ENCODE data around the gene HEMGN.

The HEMGN gene

GRCh38 chr9:97904725-97905124 lies 33.2 kb downstream of the HEMGN start:
- no peak overlapping the region for H3K27ac ChIP-seq (ENCODE audit: low read depth, low read length)
- no peak overlapping the region for H3K4me3 ChIP-seq (ENCODE audit: insufficient read depth, low read length, poor library complexity, severe bottlenecking)
- no peaks in the 10 kb centered on the region for H3K9me3 ChIP-seq (ENCODE audit: insufficient read depth, low read length)
- no peaks in the 10 kb centered on the region for H3K27me3 ChIP-seq (ENCODE audit: low read length)
- H3K36me3 ChIP-seq (ENCODE audit: low read length), result peaks cover 4% of the 10 kb centered on the region; the same call in 1 of the 2 replicates
- H3K9ac ChIP-seq (ENCODE audit: low read length), result no peak overlapping the region
- no peaks in the 10 kb centered on the region for H3F3A ChIP-seq (ENCODE audit: insufficient read depth)
- H3K4me2 ChIP-seq (ENCODE audit: low read depth, low read length, poor library complexity, severe bottlenecking), result no peak overlapping the region
- H4K20me1 ChIP-seq (ENCODE audit: low read depth, low read length), result no peaks in the 10 kb centered on the region
- H3K79me2 ChIP-seq (ENCODE audit: insufficient read depth, low read length), result peaks cover 28% of the 10 kb centered on the region
- H3K9me2 ChIP-seq (replicated peaks; ENCODE audit: insufficient read depth, low read length), result no peaks in the 10 kb centered on the region
- TF ChIP-seq EZH2phosphoT487 (conservative IDR thresholded peaks at IDR 0.05; ENCODE audit: low read length), result no peak
- no peak overlapping the region for H2AFZ ChIP-seq (ENCODE audit: low read depth, low read length, severe bottlenecking)

GRCh38 chr9:97903177-97903576 lies 34.8 kb downstream of the HEMGN start:
- no peaks in the 10 kb centered on the region for H4K20me1 ChIP-seq (ENCODE audit: low read depth, low read length)
- H3F3A ChIP-seq (ENCODE audit: insufficient read depth), result no peaks in the 10 kb centered on the region
- no peaks in the 10 kb centered on the region for H3K9me2 ChIP-seq (replicated peaks; ENCODE audit: insufficient read depth, low read length)
- H3K4me2 ChIP-seq (ENCODE audit: low read depth, low read length, poor library complexity, severe bottlenecking), result no peak overlapping the region
- peaks cover 28% of the 10 kb centered on the region for H3K79me2 ChIP-seq (ENCODE audit: insufficient read depth, low read length)
- TF ChIP-seq CTCF (IDR thresholded peaks at IDR 0.05; ENCODE audit: insufficient read depth, low read length, poor library complexity, severe bottlenecking), result no peak
- no peak for TF ChIP-seq EZH2phosphoT487 (conservative IDR thresholded peaks at IDR 0.05; ENCODE audit: low read length)
- no peak overlapping the region for H3K9ac ChIP-seq (ENCODE audit: low read length)
- no peak overlapping the region for H3K27ac ChIP-seq (ENCODE audit: low read depth, low read length)
- H3K9me3 ChIP-seq (ENCODE audit: insufficient read depth, low read length), result no peaks in the 10 kb centered on the region
- no peaks in the 10 kb centered on the region for H3K36me3 ChIP-seq (ENCODE audit: low read length)
- no peaks in the 10 kb centered on the region for H3K27me3 ChIP-seq (ENCODE audit: low read length)
- H3K4me3 ChIP-seq (ENCODE audit: insufficient read depth, low read length, poor library complexity, severe bottlenecking), result no peak overlapping the region
- no peak overlapping the region for H2AFZ ChIP-seq (ENCODE audit: low read depth, low read length, severe bottlenecking)

DNA sequence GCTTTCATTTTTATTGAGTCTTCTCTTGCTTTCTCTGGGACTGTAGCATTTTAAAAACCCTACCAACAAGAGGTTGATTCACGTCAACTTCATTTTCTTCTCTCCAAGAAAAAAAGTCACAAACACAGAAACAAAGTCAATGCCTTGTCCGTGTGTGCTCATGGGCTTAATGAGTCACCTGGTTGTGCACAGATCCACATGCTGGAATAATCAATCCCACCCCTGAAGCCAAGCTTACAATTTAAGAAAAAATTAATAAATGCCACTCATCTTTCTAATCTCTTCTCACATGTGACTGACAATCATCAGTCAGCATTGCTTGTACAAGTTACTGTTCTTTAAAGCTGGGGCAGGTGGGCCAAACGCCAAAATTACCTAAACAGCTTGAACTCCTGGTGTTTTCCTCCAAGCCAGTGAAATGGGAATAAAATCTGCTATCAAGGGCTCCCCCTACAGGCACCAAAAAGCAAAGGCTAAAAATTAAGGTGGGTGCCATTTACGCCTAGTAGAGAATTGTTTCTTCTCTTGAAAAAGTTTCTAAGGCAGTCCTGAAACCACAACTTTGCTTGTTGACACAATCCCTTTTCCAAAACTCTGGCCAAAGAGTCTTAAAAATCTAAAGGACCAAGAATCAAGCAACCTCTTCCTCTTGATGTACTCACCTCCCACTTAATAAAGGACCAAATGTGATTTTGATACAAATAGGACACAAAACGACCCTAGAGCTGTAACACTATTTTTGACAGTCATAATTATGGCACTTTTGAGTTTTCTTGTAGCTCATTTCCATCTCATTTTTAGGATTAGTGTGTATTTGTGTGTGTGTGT lies 37.0 kb downstream of the HEMGN start:
- Histone ChIP-seq H3F3A (ENCODE audit: insufficient read depth) (no peaks in the 10 kb centered on the region), H2AFZ (ENCODE audit: low read depth, low read length, severe bottlenecking) (no peak overlapping the region), H4K20me1 (ENCODE audit: low read depth, low read length) (no peaks in the 10 kb centered on the region), H3K36me3 (ENCODE audit: low read length) (no peaks in the 10 kb centered on the region), H3K4me2 (ENCODE audit: low read depth, low read length, poor library complexity, severe bottlenecking) (no peak overlapping the region), H3K4me3 (ENCODE audit: insufficient read depth, low read length, poor library complexity, severe bottlenecking) (no peak overlapping the region), H3K79me2 (ENCODE audit: insufficient read depth, low read length) (peaks cover 8% of the 10 kb centered on the region; the same call in 1 of the 2 replicates), H3K9me2 (replicated peaks; ENCODE audit: insufficient read depth, low read length) (no peaks in the 10 kb centered on the region), H3K27ac (ENCODE audit: low read depth, low read length) (no peak overlapping the region), H3K9ac (ENCODE audit: low read length) (no peak overlapping the region), H3K9me3 (ENCODE audit: insufficient read depth, low read length) (no peaks in the 10 kb centered on the region), H3K27me3 (ENCODE audit: low read length) (no peaks in the 10 kb centered on the region)
- TF ChIP-seq EZH2phosphoT487 (conservative IDR thresholded peaks at IDR 0.05; ENCODE audit: low read length), result no peak
- peak; percentile 73 for TF ChIP-seq CTCF (IDR thresholded peaks at IDR 0.05; ENCODE audit: insufficient read depth, low read length, poor library complexity, severe bottlenecking)

DNA sequence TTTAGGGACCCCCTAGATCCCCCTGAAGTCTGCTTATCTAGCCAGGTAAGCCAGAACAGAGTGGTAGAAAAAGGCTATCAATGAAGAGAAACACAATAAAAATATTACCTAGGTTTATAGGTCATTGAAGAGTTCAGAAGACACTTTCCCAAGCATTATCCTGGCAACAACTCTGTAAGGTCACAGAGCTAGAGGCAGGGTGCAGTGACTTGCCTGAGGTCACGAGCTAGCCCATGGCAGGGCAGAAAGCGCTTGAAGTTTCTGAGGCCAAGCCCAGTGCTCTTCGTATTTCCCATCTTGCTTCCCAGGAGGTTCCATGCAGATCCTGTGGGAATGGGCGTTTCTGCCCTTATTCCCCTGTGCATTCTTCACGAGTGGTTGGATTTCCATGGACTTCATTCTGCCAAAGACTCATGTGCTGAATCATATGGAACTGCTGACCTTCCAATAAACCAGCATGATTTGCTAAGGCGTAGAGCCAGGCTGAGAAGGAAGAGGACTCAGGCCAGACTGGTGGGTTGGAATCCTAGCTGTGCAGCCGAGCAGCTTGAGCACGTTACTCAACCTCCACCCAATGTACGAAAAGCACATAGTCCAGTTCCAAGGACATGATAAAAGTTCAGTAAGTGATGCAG lies 37.8 kb downstream of the HEMGN start:
- H3K9me2 ChIP-seq (replicated peaks; ENCODE audit: insufficient read depth, low read length), result no peaks in the 10 kb centered on the region
- peaks cover under 1% of the 10 kb centered on the region; the same call in 1 of the 2 replicates for H3K79me2 ChIP-seq (ENCODE audit: insufficient read depth, low read length)
- H3K4me3 ChIP-seq (ENCODE audit: insufficient read depth, low read length, poor library complexity, severe bottlenecking), result no peak overlapping the region
- H3K27me3 ChIP-seq (ENCODE audit: low read length), result no peaks in the 10 kb centered on the region
- no peak overlapping the region for H2AFZ ChIP-seq (ENCODE audit: low read depth, low read length, severe bottlenecking)
- no peak overlapping the region for H3K27ac ChIP-seq (ENCODE audit: low read depth, low read length)
- H3K9me3 ChIP-seq (ENCODE audit: insufficient read depth, low read length), result no peaks in the 10 kb centered on the region
- TF ChIP-seq EZH2phosphoT487 (conservative IDR thresholded peaks at IDR 0.05; ENCODE audit: low read length) (no peak), CTCF (IDR thresholded peaks at IDR 0.05; ENCODE audit: insufficient read depth, low read length, poor library complexity, severe bottlenecking) (no peak)
- H3K4me2 ChIP-seq (ENCODE audit: low read depth, low read length, poor library complexity, severe bottlenecking), result no peak overlapping the region
- no peaks in the 10 kb centered on the region for H3F3A ChIP-seq (ENCODE audit: insufficient read depth)
- no peak overlapping the region for H3K9ac ChIP-seq (ENCODE audit: low read length)
- no peaks in the 10 kb centered on the region for H3K36me3 ChIP-seq (ENCODE audit: low read length)
- H4K20me1 ChIP-seq (ENCODE audit: low read depth, low read length), result no peaks in the 10 kb centered on the region

Measured in SU-DHL-6 (cell line).